ENCODE results near the gene GIMAP8.
A peak's percentile ranks its signal among the peaks of the same experiment; 100 is the strongest.
"Not testable (repeated sequence)": the region's sequence is repeated elsewhere in the genome, so short reads cannot be mapped to it uniquely, and the experiment has no call there.

The GIMAP8 gene

DNA sequence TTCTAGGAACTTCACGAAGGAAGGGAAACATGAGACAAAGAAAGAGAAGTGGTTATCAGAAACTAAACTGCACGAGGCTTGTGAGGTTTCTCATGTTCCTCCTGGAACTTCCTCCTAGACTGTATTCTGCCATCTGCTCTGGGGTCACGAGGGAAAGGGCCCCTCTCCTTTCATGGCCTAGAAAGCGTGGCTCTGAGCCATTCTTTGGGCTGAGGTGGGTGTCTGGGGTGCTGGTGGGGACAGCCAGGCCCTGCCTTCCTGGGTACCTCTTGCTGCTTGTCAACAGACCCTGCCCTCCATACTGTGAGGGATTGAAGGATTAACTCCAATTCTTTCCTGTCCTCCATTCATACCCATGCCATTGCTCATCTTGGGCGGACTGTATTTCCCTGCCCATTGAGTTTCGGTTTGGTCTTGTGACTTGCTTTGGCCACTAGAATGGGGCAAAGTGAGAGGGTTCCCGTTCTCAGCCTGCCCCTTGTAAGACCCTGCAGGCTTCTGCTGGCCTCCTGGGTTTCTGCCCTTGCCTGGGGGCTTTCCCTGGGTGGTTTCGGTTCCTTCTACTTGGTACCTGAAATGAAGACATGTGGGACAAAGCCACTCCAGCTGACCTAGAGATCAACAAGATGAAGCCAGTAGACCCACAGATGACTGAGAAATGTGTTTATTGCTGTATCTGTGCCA lies 14.9 kb upstream of the GIMAP8 start:
- DNase-seq (ENCODE audit: low spot score) = no peak

DNA sequence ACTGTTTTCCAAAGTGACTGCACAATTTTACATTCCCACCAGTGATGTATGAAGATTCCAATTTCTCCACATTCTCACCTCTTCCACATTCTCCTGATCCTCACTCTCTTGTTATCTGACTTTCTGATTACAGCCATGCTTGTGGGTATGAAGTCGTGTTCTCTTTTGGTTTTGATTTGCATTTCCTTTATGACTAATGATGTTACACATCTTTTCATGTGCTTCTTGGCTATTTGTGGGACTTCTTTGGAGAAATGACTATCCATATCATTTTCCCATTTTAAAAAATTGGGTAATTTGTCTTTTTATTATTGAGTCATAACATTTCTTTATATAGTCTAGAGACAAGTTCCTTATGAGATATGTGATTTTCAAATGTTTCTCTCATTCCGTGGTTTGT lies 10.5 kb upstream of the GIMAP8 start:
- no peak for DNase-seq (ENCODE audit: low spot score)

DNA sequence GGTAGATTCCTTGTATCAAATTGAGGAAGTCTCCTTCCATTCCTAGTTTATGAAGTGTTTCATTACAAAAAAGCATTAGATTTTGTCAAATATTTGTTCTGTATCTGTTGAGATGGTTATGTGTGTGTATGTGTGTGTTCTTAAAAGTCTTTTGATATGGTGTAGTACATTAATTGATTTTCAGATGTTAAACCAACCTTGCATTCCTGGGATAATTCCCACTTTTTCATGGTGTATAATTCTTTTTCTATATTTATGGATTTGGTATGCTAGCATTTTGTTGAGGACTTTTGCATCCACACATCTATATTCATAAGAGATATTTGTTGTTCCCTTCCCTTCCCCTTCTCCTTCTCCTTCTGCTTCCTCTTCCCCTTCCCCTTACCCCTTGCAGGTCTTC lies 8.9 kb upstream of the GIMAP8 start:
- DNase-seq (ENCODE audit: low spot score) = no peak

DNA sequence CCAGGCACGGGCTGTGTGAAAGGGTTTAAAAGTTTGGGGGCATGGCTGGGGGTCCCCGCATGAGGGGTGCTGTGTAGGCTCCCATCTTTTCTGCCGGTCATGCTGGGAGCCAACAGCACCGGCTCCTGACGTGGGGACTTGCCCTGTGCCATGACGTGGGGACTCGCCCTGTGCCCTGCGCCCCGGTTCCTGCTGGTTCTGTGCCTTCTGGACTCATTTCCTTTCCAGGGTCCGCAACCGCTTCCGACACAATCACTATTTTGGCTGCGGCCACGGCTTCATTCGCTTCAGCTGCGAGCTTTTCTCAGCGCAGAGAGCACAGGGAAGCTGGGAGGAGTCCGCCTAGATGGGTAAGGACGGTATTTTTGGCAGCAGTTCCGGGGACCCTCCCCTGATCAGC lies 7.6 kb upstream of the GIMAP8 start:
- no peak for DNase-seq (ENCODE audit: low spot score)

DNA sequence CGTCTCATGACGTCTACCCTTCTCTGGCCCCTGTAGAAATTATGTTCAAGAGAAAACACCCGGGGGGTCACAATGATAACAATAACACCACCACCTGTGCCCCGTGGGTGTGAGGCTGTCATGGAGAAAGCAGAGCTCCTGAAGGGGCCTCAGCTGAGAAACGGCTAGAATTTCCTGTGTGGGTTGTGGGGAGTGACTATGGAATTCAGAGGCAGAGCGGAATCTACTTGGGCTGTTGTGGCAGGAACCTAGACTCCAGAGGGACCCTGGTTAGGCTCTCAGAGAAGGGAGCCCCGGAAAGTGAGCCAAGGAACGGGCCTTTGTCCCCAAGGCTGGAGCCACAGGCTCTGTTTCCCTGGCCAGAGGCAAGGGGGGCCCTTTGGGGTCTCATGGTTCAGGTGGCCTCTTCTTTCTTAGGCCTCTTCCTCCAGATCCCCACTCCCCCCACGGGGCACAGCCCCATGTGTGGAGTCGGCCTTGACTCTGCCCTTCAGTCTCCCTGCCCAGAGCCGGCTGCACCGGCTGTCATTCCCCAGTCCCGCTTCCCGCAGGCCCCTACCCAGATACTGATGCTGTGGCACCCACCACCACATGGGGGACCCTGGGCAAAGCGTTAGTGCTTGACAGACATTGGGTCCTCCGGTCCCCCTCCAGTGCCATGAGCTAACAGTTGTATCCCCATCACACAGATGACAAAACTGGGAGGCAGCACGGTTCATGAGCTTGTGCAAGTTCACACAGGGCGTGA lies 6.5 kb upstream of the GIMAP8 start:
- no peak for DNase-seq (ENCODE audit: low spot score)

DNA sequence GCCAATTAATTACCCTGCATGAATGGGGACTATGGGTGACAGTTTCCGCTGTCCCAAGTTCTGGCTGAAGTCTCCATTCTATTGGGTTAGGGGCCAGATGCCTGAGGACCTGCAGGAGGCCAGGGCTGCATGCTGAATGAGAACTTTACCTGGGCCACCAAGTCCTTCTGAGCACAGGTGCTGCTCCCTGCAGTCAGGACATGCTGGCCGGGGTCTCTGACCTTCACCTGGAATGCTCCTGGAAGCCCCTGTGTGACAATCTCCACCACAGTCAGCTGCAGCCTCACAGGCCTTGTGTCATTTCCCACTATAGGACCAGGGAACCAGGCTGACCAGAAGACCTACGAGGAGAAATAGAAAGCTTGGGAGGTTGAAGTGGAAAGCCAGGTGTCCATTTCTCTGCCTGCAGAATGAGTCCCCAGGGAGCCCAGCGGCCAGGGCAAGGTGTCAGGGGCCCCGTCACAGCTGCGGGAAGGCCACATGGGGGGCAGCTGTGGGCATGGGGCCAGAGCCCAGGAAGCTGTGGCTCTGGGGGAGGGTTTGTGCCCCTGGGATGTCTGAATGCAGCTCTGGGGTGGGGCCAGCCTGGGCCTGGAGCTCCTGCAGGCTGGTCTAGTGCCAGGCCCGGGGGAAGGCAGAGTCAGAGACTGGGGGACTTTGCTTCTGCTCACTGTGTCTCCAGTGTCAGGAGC lies 5.6 kb upstream of the GIMAP8 start:
- DNase-seq (ENCODE audit: low spot score) = no peak

DNA sequence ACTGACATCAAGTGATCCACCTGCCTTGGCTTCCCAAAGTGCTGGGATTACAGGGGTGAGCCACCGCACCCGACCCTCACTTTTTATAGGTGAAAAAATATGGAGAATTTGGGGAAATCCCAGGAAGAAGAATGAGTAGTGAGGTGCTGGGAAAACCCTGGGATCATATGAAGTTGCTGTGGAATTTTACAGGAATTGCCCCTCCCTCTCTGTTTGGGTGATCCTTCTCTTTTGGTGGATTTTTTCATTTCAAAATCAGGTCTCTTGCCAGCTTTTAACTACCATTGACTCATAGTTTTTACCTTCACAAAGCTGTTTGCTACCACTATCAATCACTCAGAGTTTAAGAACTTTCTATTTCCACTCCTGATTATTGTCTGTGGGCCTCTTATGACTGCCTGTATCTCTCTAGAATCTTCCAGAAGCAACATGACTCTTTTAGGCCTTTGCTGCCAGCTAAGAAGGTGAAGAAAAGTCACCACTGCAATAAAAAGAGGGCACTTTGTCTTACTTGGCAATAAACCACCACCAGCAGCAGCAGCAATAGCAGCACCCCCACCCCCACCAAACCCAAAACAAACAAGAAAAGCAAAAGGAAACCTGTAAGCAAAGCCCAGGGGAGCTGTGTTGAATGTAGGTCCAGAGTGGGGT lies 4.0 kb upstream of the GIMAP8 start:
- DNase-seq (ENCODE audit: low spot score) = no peak

DNA sequence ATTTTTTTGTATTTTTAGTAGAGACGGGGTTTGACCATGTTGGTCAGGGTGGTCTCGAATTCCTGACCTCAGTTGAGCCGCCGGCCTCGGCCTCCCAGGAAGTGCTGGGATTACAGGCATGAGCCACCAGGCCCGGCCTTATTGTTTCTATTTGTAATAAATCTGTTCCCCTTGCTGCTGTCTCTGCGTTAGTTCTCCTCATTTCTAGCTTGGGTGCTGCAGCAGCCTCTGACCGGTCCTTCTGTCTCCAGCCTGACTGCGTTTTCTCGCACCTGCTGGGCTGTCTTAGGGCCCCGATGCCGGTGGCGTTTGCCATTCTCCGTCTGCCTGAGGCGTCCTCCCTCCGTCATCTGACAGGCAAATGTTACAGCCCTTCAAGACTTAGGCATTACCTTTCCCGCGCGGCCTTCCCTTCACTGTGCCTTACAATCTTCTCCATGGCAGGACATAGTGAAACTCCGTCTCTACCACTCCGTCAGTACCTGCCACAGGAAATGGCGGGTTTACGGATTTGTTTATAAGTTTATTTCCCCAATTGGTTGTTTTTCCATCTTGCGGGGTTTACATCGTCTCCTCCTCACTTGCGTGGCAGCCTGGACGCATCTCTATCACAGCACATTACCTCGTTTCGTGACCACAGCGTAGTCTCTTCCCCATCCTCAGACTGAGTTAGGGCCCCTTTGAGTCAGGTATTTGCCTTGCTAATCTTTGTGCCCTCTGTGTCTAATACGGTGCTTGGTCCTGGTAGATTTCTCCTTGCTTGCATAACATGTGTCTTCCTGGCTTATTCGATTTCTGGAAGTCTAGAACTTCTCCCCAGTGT lies 2.3 kb upstream of the GIMAP8 start:
- no peak for DNase-seq (ENCODE audit: low spot score)

DNA sequence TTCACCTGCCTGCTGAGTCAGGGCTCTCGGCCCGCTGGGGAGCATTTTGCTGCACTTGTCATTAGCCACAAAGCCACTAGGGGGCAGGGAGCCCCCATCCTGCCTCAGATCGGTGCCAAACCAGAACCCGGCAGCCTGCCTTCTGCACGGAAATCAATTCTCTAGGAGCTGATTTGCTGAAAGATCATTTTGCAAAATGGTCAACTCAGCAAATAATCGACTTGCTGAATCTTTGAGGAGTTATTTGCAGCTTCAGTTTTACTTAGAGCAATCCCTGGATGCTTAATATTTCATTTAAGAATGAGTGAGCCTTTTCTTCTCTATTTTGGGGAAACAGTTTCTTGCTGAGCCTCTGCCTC lies 1.7 kb upstream of the GIMAP8 start:
- peak; percentile 53 for DNase-seq (ENCODE audit: low spot score)

DNA sequence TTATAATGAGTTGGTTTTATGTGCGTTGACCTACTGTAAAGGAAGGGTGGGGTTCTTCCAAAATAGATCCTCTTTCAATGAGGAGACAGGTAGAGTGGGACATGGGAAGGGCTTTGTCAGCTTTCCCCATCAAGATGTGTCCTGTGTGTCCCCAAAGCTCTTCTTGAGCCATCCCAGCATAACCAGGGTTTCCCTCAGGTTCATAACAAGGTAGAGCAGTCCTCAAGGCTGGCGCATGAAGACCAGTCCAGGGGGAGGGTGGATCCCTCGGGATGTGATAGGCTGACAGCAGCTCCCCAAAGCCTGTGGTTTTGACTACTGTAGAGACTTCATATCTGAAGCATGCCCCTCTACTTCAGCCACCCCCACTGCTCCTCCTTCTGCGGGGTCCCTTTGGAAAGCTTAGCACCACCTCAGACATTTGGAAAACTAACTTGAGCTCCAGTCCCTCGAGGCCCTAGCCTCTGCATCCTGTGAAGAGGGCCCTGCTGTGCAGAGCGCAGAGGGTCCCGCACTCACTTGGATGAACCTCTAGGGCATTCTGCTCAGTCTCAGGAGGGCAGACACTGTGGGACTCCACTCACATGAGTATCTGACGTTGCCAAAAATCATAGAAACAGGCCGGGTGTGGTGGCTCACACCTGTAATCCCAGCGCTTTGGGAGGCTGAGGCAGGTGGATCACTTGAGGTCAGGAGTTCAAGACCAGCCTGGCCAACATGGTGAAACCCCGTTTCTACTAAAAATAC lies 1.1 kb upstream of the GIMAP8 start:
- no peak for DNase-seq (ENCODE audit: low spot score)

DNA sequence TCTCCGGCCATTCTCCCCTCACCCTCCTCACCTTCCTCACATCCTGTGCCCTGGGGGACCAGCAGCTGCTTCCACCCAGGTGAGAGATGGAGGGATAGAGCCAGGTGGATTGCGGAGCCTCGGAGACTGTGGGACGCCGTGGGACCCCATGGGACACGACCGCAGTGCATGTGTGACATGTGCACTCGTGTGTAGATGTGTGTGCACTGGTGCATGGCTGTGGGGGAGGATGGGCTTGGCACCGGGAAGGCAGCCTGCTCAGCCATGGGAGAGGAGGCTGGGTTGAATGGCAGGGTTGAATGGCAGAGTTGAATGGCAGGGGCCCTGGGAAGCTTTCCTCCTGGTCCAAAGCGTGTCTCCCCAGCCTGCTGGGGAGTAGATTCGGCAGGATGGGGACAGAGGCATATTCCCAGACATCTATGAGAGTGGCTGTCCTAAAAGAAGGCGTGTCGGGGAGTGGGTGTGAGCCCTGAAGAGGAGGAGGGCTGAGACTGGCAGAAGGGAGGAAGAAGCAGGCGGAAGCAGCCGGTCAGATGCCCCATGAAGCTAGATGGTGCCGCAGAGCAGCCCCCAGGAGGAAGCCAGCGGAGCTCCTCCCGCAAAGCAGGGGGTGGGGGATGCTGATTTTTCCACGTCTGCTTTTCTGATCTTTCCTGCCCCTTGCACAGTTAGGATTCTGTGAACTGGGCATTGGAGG lies 815 bp downstream of the GIMAP8 start:
- no peak for DNase-seq (ENCODE audit: low spot score)

DNA sequence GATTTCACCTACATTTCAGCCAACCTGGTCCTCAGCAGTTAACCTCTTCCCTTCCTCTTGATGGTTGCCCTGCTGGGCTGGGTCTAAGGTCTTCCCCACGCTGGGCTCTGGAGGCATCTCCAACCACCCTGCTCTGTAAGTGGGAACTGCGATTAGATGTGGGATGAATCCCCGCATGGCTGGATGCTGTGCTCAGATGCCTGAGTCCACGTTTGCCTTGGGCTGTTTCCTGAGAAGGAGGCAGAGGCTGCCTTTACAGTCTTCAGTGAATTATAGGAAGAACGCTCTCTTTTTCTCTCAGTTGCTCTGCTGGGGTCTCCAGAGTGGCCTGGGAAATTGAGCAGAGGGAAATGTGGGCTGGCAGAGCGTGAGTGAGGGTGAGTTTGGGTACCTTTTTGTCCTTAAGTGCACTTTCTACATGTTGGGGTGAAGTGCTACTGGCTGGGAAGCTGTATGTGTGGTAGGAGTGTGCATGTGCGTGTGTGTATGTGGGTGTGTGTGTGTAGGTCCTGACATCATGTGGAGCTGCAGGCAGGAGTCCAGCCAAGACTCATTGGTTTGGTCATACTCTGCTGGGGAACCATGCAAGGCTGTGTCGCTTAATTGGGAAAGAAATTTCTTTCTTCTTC lies 1.5 kb downstream of the GIMAP8 start:
- no peak for DNase-seq (ENCODE audit: low spot score)

DNA sequence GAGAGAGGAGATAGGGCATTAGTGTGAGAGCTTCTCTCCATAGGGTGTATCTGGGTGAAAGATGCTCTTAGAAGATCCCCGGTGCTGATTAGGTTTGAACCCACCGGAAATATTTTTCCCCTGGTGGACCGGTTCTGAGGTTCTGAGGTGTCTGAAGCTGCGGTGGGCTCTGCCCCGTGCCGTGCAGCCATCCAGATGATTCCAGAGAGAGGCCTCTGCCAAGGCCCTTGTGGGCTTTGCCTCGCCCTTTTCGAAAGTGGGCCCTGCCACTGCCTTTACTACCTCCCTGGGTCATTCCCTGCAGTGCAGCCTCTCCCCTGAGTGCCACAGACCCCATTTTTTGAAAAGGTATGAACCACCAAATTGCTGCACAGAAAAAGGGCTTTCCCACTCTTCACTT lies 2.8 kb downstream of the GIMAP8 start:
- DNase-seq (ENCODE audit: low spot score) = no peak

DNA sequence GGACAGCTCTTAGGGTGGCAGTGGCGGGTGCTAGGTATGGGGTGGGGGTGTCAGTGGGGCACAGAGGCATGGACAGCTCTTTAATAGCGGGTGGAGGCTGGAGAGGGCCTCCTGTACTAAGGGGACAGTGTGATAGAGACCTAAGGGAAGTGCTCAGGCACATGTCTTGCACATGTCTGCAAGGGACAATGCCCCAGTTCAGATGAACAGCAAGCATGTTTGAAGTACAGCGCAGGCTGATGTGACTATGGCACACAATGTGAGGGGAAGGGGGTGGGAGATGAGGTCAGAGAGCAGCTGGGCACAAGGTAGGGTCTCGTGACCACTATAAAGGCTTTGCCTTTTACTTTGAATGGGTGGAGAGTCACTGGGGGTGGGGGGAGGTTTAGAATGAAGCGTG lies 3.5 kb downstream of the GIMAP8 start:
- DNase-seq (ENCODE audit: low spot score) = no peak

DNA sequence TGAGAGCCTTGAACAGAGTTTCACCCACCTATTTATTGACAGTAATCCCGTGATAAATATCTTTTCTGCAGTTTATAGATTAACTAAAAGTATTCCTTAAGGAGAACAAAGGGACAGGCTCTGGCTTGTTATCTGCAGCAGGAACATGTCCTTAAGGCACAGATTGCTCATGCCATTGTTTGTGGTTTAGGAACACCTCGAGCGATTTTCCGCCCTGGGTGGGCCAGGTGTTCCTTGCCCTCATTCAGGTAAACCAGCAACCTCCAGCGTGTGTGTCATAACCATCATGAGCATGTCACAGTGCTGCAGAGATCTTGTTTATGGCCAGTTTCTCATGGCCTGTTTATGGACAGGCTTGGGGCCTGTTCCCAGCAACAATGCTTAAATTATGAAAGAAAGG lies 6.6 kb downstream of the GIMAP8 start:
- DNase-seq (ENCODE audit: low spot score) = not testable (repeated sequence)

DNA sequence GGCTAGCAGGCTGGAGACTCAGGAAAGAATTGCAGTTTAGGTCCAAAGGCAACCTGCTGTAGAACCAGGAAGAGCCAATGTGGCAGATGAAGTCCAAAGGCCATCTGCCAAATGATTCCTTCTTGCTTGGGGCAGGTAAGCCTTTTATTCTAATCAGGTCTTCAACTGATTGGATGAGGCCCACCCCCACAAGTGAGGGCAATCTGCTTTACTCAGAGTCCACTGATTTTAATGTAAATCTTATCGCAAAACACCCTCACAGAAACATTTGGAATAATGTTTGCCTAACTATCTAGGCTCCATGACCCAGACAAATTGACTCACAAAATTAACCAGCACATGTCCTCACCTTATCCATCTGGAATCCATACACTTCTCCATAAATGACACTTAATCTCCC lies 7.8 kb downstream of the GIMAP8 start:
- DNase-seq (ENCODE audit: low spot score) = no peak

DNA sequence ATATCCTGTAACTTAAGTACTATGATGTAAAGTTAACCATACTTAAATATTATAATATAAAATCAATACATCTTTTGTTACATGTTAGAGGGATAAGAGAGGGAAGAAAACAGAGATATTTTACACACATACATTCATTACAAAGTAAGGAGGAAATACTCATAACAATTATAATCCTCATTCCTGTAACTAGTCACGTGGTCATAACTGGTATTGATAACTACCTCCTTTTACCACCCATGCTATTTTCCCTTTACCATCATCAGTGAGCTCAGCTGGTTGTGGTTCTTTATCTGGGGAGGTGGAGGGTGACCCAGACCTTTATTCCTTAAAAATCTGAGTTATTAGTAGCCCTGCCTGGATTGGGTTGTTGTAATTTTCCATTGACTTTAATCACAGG lies 8.3 kb downstream of the GIMAP8 start:
- no peak for DNase-seq (ENCODE audit: low spot score)

DNA sequence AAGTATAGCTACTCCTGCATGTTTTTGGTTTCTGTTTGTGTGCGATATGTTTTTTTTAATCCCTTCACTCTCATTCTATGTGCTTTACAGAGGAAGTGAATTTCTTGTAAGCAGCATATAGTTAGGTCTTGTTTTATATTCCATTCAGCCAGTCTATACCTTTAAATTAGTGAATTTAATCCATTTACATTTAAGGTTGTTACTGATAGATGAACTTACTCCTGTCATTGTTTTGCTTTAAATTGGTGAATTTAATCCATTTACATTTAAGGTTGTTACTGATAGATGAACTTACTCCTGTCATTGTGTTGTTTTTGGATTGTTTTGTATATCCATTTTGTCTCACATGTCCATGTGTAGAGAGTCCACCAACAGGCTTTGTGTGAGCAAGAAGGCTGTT lies 11.1 kb downstream of the GIMAP8 start:
- no peak for DNase-seq (ENCODE audit: low spot score)

DNA sequence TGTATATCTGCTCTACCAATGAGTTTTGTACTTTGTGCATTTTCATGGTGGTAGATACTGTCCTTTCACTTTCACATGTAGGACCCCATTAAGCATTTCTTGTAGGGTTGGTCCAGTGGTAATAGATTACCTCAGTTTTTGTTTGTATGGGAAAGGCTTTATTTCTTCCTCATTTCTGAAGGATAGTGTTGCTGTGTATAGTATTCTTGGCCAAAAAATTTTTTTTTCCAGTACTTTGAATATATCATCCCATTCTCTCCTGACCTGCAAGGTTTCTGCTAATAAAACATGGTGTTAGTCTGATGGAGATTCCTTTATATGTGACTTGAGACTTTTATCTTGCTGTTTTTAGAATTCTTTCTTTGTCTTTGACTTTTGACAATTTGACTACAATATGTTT lies 12.0 kb downstream of the GIMAP8 start:
- DNase-seq (ENCODE audit: low spot score) = no peak

DNA sequence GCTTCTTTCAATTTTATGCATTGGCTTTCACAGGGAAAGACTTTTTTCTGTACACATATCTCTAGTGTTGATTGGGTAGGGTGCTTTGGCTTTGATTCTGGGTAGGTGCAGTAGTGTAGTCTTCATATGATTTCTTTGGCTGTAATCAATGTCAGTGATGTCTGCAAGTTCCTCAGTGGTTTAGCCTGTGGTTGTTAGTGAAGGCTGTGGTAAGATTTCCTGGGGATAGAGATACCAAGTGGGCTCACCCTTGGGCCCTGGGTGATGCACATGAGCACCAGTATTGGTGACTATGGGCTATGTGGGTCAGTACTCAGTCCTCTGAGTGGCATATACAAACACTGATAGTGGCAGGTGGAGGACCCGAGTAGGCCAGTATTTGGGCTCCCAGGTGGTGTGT lies 13.0 kb downstream of the GIMAP8 start:
- DNase-seq (ENCODE audit: low spot score) = no peak
